Activated CD8-positive, alpha-beta memory T cell treated with anti-CD3 and anti-CD28 coated beads for 36 hours (primary cell): ENCODE results near the gene IGSF3. TPM values are rescaled to one million over a fixed set of nuclear protein-coding genes. Genes with fewer than 3 reads are reported as not detected.
"Not testable (repeated sequence)": the region's sequence is repeated elsewhere in the genome, so short reads cannot be mapped to it uniquely, and the experiment has no call there.

Source experiments
- CTCF ChIA-PET: fragments of 350-600 bp; sonication (Branson Sonifier 250); formaldehyde crosslinking; loops from one replicate; lab custom pipeline; 2021; ENCODE audit warnings: antibody characterized with exemption; lab: Charles Lee
- POLR2A ChIA-PET: fragments of 350-600 bp; sonication (Branson Sonifier 250); formaldehyde crosslinking; loops from one replicate; lab custom pipeline; 2021; ENCODE audit warnings: antibody characterized with exemption; lab: Charles Lee
- total RNA-seq, 2 experiments: library from RNA; stranded (reverse); gene quantifications; one replicate each; pipeline ENCODE4 v1.2.3, GENCODE V29; 2021

IGSF3 gene
- total RNA-seq, 2 experiments from 2014 or later, result 1.5 to 2.1 TPM

GRCh38 chr1:116590359-116591005 lies 77.1 kb downstream of the IGSF3 start:
- POLR2A ChIA-PET, CTCF ChIA-PET: not testable (repeated sequence)

- POLR2A ChIA-PET, CTCF ChIA-PET: not testable (repeated sequence)
These were observed 78.3 kb downstream of the IGSF3 start for GRCh38 chr1:116589101-116589735.

GRCh38 chr1:116587501-116588227 lies 79.9 kb downstream of the IGSF3 start:
- ChIA-PET POLR2A (no interaction called here), CTCF (no interaction called here)

GRCh38 chr1:116586741-116587143 lies 80.8 kb downstream of the IGSF3 start:
- POLR2A ChIA-PET, result no interaction called here

GRCh38 chr1:116585886-116586285 lies 81.6 kb downstream of the IGSF3 start:
- ChIA-PET CTCF (no interaction called here), POLR2A (no interaction called here)

More at GRCh38 chr1:116586741-116587143, 80.8 kb downstream of the IGSF3 start:
- CTCF ChIA-PET, result interaction anchor here (1.1 kb wide), 1 partner anchor 9 kb away, joined by 4 read pairs; no protein-coding TSS in a partner anchor

- POLR2A ChIA-PET, result no interaction called here
- CTCF ChIA-PET, result no interaction called here
These were observed 86.1 kb downstream of the IGSF3 start for GRCh38 chr1:116581323-116581885.

GRCh38 chr1:116580446-116581322 lies 86.8 kb downstream of the IGSF3 start:
- CTCF ChIA-PET, result no interaction called here
- POLR2A ChIA-PET, result no interaction called here

GRCh38 chr1:116579259-116579875 lies 88.2 kb downstream of the IGSF3 start:
- ChIA-PET CTCF (no interaction called here), POLR2A (no interaction called here)

GRCh38 chr1:116578581-116578980 lies 89.0 kb downstream of the IGSF3 start:
- CTCF ChIA-PET, result interaction anchor here (1.2 to 1.4 kb wide), 2 partner anchors 17 to 18 kb away, joined by 3 read pairs; no protein-coding TSS in a partner anchor
- POLR2A ChIA-PET, result no interaction called here

GRCh38 chr1:116577759-116578314 lies 89.7 kb downstream of the IGSF3 start:
- POLR2A ChIA-PET, result no interaction called here
- CTCF ChIA-PET, result interaction anchor here (1.2 to 1.4 kb wide), 2 partner anchors 18 to 19 kb away, joined by 3 read pairs; no protein-coding TSS in a partner anchor

- ChIA-PET CTCF (interaction anchor here (1.0 to 1.7 kb wide), 12 partner anchors 9 to 482 kb away, joined by 3 to 12 read pairs (median 4); partner anchors contain the start of gene IGSF3), POLR2A (no interaction called here)
These were observed 92.8 kb downstream of the IGSF3 start for GRCh38 chr1:116574581-116575291.

GRCh38 chr1:116573431-116574095 lies 94.0 kb downstream of the IGSF3 start:
- CTCF ChIA-PET, result interaction anchor here (1.4 to 1.7 kb wide), 4 partner anchors 11 to 308 kb away, joined by 3 to 12 read pairs (median 5); no protein-coding TSS in a partner anchor
- POLR2A ChIA-PET, result no interaction called here

- ChIA-PET POLR2A (interaction anchor here (0.6 kb wide), 1 partner anchor 60 kb away, joined by 3 read pairs; no protein-coding TSS in a partner anchor), CTCF (interaction anchor here (1.1 to 1.3 kb wide), 2 partner anchors 166 to 169 kb away, joined by 3 read pairs; no protein-coding TSS in a partner anchor)
These were observed 94.6 kb downstream of the IGSF3 start for GRCh38 chr1:116572771-116573430.

GRCh38 chr1:116572099-116572498 lies 95.4 kb downstream of the IGSF3 start:
- POLR2A ChIA-PET, result no interaction called here
- CTCF ChIA-PET, result interaction anchor here (1.1 to 1.9 kb wide), 3 partner anchors 166 to 433 kb away, joined by 3 to 5 read pairs (median 3); no protein-coding TSS in a partner anchor

GRCh38 chr1:116571215-116571919 lies 96.2 kb downstream of the IGSF3 start:
- ChIA-PET CTCF (interaction anchor here (0.7 to 1.9 kb wide), 4 partner anchors 14 to 432 kb away, joined by 3 to 5 read pairs (median 3); no protein-coding TSS in a partner anchor), POLR2A (interaction anchor here (1.0 to 1.1 kb wide), 2 partner anchors 100 to 101 kb away, joined by 4 to 11 read pairs; no protein-coding TSS in a partner anchor)
